GM13976 (cell line): ENCODE measurements around the gene ZNF207.
"Not testable (repeated sequence)": the region's sequence is repeated elsewhere in the genome, so short reads cannot be mapped to it uniquely, and the experiment has no call there.

ENCODE experiments used
- DNase-seq: peaks from one replicate; pipeline ENCODE4 v3.0.0; 2012; ENCODE audit warnings: low spot score
- CTCF ChIP-seq: IDR thresholded peaks from 2 replicates; pipeline ENCODE4 v1.5.1; 2012; ENCODE audit warnings: borderline replicate concordance, mild to moderate bottlenecking; ENCODE audit not compliant: insufficient read depth; ENCODE audit errors: extremely low read depth, missing control alignments, control extremely low read depth
- in situ Hi-C: fragments of 300-500 bp; cut with MboI; formaldehyde crosslinking; loops from one replicate; pipeline ENCODE4 v1.12.0; 2022; ENCODE audit warnings: low sequenced_read_pairs, mixed read lengths, inconsistent platforms; ENCODE audit not compliant: unreplicated experiment

Gene ZNF207

GRCh38 chr17:32311028-32311536 is 38.9 kb upstream of the ZNF207 start:
- no peak for TF ChIP-seq CTCF
- in situ Hi-C loops, result no loop called here
- no peak for DNase-seq

GRCh38 chr17:32314636-32315035 is 35.3 kb upstream of the ZNF207 start:
- TF ChIP-seq CTCF, result no peak
- in situ Hi-C loops, result loop anchor here (5.0 kb wide), 1 partner anchor 62 kb away; no protein-coding TSS in a partner anchor

GRCh38 chr17:32315171-32315570 is 34.8 kb upstream of the ZNF207 start:
- no peak for DNase-seq
- in situ Hi-C loops, result loop anchor here (5.0 kb wide), 1 partner anchor 63 kb away; no protein-coding TSS in a partner anchor
- no peak for TF ChIP-seq CTCF

More at GRCh38 chr17:32314636-32315035, 35.3 kb upstream of the ZNF207 start:
- DNase-seq, result no peak

- DNase-seq, result not testable (repeated sequence)
- in situ Hi-C loops, result loop anchor here (5.0 kb wide), 1 partner anchor 64 kb away; no protein-coding TSS in a partner anchor
These were observed 33.3 kb upstream of the ZNF207 start for GRCh38 chr17:32316653-32317052.

GRCh38 chr17:32317353-32317752 is 32.6 kb upstream of the ZNF207 start:
- DNase-seq, result no peak
- in situ Hi-C loops, result loop anchor here (5.0 kb wide), 1 partner anchor 65 kb away; no protein-coding TSS in a partner anchor
- TF ChIP-seq CTCF, result no peak

- no peak for TF ChIP-seq CTCF
- no peak for DNase-seq
- in situ Hi-C loops, result loop anchor here (5.0 kb wide), 1 partner anchor 66 kb away; no protein-coding TSS in a partner anchor
These were observed 31.9 kb upstream of the ZNF207 start for GRCh38 chr17:32318071-32318470.

GRCh38 chr17:32319548-32319905 is 30.4 kb upstream of the ZNF207 start:
- peak; percentile 97 for TF ChIP-seq CTCF
- DNase-seq, result peak; percentile 86
- in situ Hi-C loops, result loop anchor here (5.0 kb wide), 1 partner anchor 67 kb away; no protein-coding TSS in a partner anchor

- in situ Hi-C loops, DNase-seq: not testable (repeated sequence)
These were observed 29.9 kb upstream of the ZNF207 start for GRCh38 chr17:32320080-32320479.
